NCI-H128 (cell line): ENCODE measurements around the gene PAGE2.
"Not testable (repeated sequence)": the region's sequence is repeated elsewhere in the genome, so short reads cannot be mapped to it uniquely, and the experiment has no call there.

Source experiments
- DNase-seq: peaks from one replicate; lab custom pipeline; 2025; ENCODE audit not compliant: unreplicated experiment; lab: John Stamatoyannopoulos, UW

The PAGE2 gene

GRCh38 chrX:55120761-55121358 is 32.0 kb downstream of the PAGE2 start:
- DNase-seq = no peak

- DNase-seq = no peak
These were observed 35.1 kb downstream of the PAGE2 start for GRCh38 chrX:55123900-55124299.

- no peak for DNase-seq
These were observed 38.9 kb downstream of the PAGE2 start for GRCh38 chrX:55127692-55128091.

GRCh38 chrX:55129361-55129760 is 40.5 kb downstream of the PAGE2 start:
- no peak for DNase-seq

GRCh38 chrX:55130481-55130880 is 41.7 kb downstream of the PAGE2 start:
- DNase-seq = no peak

GRCh38 chrX:55132416-55132815 is 43.6 kb downstream of the PAGE2 start:
- DNase-seq = no peak

- DNase-seq = no peak
These were observed 46.4 kb downstream of the PAGE2 start for GRCh38 chrX:55135171-55135570.

- DNase-seq = not testable (repeated sequence)
These were observed 52.0 kb downstream of the PAGE2 start for GRCh38 chrX:55140800-55141199.
